ENCODE data around the gene ZNF75A.

ZNF75A gene

DNA sequence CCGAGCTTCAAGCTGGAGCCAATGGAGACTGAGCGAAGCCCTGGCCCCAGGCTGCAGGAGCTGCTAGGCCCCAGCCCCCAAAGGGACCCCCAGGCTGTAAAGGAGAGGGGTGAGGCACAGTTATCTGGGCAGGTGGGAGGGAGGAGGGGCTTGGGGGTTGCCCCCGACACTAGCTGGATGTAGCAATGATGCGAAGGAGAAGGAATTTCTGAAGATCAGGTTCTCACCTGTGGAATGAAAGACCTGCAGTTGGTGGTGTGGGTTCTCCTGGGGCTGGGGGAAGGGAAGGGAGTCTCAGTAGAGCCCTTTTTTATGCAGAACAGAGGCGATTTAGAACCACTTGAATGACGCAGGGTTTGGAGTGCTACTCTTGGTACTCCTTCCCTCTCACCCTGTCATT, 20.2 kb upstream of the ZNF75A start:
- DNase-seq (ENCODE audit: low spot score) = no peak

DNA sequence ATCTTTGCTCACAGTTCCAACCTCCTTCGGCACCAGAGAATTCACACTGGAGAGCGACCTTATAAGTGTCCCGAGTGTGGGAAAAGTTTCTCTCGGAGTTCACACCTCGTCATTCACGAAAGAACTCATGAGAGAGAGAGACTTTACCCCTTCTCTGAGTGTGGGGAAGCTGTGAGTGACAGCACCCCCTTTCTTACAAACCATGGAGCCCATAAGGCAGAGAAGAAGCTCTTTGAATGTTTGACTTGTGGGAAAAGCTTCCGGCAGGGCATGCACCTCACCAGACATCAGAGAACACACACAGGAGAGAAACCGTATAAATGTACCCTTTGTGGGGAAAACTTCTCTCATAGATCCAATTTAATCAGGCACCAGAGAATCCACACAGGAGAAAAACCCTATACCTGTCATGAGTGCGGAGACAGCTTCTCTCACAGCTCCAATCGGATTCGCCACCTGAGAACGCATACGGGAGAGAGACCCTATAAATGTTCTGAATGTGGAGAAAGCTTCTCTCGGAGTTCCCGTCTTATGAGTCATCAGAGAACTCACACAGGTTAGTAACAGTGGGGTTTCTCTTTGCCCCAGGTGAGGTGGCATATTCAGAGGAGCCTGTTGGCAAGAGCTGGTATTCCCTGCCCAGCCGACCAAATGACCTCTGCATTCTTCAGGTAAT, 15.2 kb upstream of the ZNF75A start:
- DNase-seq (ENCODE audit: low spot score) = no peak

DNA sequence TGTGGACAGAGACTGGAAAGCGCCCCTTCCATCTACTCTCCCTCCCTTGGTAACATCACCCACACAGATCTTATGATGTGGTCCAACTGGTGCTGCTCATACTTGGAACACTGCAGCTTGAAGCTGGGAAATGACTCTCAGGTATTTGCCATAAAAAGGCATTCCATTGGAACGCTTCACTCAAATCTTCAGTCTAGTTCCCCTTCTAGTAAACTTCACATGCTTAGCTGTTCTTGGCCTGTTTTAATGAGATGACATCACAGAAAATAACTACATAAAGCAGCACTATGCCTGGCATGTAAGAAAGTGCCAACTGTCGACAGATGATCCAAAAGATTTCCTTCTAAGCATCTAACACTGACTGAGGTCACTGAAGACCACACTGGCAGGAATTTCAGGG, 12.7 kb upstream of the ZNF75A start:
- DNase-seq (ENCODE audit: low spot score) = no peak

DNA sequence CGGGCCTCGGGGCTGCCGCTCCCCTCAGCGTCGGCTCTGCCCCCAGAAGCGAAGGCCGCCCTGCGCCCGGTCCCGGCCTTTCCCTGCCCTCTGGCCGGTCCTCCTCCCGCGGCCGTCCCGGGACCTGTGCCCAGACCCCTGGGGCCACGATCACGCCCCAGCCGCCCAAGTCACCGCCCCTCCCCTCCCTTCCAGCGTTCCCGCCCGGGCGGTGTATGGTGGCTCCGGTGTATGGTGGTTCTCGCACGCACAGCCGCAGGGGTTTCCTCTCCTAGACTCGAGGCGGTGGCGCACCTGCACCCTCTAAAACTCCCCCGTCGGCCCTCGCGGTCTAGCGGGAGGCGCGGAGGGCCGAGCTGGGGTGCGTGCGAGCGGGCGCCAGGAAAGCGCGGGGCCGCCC, 10.1 kb upstream of the ZNF75A start:
- DNase-seq (ENCODE audit: low spot score) = no peak

DNA sequence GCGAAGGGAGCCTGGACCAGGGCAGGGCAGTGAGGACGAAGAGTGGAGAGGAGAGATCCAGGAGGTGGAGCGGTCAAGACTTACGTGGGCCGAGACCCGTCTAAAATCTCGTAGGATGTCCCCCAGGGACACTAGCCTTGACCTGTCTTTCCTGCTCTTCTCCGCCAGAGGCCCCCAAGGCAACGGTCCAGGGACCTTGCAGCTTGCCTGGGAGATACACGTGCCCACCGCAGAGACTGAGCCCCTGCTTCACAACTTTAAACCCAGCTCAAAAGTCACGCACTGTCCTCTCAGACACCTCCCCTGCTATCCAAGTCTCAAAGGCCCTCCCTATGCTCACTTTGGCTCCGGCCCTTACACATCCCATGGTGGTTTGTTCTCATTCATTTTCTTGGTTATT, 9.5 kb upstream of the ZNF75A start:
- DNase-seq (ENCODE audit: low spot score) = no peak

DNA sequence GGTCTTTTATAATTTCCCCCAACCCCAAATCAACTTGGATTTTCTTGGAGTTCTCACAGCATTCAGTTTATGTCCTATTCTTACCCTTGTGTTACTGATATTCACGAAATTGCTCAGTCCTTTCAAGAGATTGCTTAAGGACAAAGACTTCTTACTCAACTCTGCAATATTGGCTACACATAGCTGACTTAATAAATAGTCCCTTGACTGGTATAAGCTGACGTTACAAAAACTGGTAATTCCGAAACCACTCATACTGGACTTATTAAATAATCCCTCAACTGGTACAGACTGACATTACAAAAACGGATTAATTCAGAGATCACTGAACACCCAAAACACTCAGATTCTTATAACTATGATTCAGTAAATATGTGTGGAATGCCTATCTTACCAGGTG, 927 bp upstream of the ZNF75A start:
- no peak for DNase-seq (ENCODE audit: low spot score)

DNA sequence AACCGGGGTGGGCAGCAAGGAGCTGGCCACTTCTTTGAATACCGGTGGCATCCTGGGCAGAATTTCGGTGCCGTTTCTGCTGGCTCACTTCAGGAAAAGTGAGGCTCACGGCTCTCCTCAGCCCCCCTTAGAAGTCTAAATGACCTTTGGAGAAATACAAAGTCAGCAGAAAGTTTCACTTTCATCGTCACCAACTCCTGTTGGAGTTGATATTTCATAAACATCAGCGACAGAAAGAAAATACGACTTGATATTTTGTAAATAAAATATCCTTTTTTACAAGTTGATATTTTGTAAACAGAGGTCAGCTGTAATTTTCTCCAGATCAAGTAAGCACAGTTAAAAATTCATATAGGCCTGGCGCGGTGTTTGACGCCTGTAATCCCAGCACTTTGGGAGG, 781 bp downstream of the ZNF75A start:
- DNase-seq (ENCODE audit: low spot score) = no peak

DNA sequence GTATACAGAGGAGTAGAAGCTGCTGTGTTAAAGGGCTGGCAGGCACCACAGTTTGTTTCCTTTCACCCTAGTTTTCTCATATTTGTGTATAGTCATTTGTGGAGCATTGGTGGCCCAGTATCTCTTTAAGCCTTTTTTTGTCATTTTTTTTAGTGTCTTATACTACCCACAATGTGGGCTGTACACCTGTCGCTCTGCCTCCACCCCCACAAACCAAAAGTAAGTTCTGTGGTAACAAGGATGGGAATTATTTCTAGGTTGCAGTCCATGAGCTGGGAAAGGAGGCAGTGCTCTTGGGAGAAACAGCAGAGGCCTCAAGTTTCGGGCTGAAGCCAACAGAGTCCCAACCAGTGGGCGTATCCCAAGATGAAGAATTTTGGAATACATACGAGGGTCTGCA, 6.2 kb downstream of the ZNF75A start:
- no peak for DNase-seq (ENCODE audit: low spot score)

DNA sequence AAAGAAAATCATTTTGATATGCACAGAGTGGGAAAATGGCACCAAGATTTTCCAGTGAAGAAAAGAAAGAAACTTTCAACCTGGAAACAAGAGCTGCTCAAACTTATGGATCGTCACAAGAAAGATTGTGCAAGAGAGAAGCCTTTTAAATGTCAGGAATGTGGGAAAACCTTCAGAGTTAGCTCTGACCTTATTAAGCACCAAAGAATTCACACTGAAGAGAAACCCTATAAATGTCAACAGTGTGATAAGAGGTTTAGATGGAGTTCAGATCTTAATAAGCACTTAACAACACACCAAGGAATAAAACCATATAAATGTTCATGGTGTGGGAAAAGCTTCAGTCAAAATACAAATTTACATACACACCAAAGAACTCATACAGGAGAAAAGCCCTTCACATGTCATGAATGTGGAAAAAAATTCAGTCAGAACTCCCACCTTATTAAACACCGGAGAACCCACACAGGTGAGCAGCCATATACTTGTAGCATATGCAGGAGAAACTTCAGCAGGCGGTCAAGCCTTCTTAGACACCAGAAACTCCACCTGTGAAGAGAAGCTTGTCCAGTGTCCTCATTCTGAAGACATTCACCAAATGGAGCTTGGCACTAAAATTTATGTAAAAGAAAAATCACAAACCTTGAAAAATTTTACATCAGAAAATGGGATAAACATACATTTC, 12.2 kb downstream of the ZNF75A start:
- no peak for DNase-seq (ENCODE audit: low spot score)

DNA sequence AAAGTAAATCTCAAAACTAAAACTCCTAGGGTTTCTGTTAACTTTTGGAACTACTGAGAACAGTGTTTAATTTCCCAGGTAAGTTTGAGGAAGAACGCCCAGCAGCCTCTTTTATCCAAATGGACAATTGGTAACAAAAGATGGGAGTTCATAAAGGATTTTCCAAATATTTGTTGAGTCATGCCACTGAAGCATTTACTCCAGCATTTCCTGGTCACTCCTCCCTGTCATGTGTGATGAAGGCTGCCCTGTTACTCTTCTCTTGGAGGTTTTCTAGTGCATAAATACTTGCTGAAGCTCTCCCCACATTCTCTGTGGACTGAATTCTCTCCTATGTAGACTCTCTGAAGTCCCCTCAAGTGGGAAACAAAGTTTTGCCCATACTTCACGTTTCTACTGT, 16.5 kb downstream of the ZNF75A start:
- no peak for DNase-seq (ENCODE audit: low spot score)

DNA sequence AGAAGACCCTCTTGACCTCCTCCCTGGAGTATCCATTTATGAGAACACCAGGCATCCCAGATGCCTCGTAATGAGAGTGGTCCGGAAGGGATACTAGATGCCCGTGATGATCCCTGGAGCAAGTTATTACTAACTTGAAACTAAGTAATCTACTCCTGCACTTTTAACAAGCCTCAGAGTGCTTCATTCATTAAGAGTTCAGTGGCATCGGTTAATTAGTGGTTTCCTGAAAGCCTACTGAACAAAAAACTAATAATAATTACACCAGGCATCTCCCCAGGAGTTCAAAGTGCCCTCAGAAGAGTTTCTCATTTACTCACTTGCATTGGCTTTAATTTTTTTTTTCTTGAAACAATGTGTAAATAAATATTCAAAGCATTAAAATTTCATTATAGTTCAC, 22.2 kb downstream of the ZNF75A start:
- no peak for DNase-seq (ENCODE audit: low spot score)

DNA sequence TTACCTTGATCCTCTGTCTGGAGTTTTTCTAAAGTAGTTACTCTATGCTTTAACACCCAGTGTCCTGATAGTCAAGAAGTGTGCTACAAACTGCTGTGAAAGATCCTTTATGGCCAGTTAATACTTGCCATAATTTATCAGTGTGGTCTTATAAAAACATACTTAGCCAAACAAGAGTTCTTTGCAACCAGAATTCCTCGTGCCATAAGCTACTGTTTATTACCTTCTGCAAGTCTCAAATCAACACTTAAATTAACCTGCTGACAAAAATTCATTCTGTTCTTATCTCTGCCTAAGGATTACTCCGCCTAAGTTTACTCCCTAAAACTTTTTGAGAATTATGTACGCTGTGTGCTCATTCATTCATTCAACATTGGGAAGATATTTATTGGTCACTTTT, 22.8 kb downstream of the ZNF75A start:
- no peak for DNase-seq (ENCODE audit: low spot score)

DNA sequence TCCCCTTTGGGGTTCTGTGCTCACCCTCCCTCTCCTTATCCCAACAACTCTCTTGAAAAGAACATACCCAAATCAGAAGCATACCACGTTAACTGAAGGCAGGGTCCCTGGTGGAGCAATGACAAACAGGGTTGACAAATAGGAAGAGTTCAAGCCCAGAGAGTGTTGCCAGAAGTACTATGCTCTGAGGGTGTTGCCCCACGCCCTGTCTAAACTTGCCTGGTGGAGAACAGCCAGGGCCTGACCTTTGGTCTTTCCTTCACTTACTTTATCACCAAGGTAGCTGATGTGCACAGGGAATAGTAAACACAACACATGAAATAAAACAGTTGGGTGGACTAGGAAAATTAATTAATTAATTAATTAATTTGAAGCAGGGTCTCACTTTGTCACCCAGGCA, 23.3 kb downstream of the ZNF75A start:
- DNase-seq (ENCODE audit: low spot score) = no peak

DNA sequence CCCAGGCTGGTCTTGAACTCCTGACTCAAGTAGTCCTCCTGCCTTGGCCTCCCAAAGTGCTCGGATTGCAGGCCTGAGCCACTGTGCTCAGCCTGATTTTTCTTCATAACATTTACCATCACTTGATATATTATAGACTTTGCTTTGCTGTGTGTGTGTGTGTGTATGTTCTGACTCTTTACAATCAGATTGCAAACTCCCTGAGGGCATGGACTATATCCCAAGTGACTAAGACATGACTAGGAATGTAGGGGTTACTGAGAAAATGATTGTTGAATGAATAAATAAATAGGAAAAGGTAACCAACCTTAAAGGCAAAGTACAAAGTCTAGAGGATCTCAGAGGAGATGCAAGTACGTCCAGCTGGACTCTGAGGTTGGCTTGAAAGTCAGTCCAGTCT, 40.7 kb downstream of the ZNF75A start:
- DNase-seq (ENCODE audit: low spot score) = no peak

DNA sequence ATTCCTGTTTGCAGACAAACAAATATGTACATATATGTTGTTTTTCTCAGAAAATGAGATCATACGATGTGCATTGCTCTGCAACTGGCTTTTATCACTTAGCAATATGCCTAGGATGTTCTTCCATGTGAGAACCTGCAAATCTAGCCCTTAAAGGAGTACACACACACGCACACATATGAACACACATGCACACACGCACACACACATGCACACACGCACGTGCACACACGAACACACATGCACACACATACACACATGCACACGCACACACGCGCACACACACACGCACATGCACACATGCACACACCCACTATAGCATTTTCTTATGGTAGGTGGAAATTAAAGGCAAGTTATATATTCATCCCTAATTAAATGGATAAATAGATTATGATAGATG, 42.3 kb downstream of the ZNF75A start:
- peak; percentile 9 for DNase-seq (ENCODE audit: low spot score)

DNA sequence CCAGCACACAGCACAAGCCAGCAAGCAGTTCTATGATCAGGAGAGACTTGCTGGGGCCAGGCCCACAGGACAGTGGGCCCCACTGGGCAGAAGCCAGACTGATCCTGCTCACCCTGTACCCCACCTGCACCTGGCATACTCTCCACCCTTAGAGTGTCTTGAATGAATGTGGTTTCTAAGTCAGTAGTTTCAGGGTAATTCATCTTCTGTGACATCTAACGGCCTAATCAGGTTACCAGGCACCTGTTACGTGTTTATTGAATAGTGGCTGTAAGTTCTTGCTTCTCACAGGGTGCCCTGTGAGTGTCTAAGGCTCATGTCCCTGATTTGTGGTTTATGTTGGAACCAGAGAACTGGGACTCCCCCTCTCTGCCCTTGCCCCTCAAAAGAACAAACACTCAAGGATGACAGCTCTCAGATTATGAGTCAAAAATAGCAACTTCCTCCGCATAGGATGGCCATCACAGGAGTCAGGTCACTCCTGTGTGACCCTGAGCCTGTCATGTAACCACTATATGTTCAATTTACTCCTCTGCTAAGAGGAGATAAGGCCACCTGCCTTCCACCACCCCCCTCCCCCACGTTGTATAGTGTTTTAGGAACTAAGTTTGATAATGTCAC, 43.4 kb downstream of the ZNF75A start:
- DNase-seq (ENCODE audit: low spot score) = peak; percentile 54

DNA sequence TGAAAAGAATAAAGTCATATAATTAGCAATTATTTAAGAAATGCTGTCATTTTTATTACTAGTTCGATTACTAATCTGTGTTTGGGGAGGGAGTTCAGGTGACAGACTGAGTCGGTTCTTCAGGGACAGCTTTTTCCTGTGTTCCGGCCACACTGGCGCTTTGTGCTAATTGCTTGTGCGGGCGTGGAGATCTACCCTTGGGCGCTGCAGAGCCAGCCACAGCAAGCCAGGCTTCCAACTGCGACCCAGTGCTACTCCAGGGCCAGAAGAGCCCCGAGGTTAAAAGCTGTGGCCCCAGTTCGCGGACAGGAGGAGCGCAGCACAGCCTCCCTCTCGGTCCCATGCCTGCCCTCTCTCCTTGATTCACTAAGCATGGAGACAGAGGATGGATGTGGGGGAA, 43.9 kb downstream of the ZNF75A start:
- peak; percentile 14 for DNase-seq (ENCODE audit: low spot score)

DNA sequence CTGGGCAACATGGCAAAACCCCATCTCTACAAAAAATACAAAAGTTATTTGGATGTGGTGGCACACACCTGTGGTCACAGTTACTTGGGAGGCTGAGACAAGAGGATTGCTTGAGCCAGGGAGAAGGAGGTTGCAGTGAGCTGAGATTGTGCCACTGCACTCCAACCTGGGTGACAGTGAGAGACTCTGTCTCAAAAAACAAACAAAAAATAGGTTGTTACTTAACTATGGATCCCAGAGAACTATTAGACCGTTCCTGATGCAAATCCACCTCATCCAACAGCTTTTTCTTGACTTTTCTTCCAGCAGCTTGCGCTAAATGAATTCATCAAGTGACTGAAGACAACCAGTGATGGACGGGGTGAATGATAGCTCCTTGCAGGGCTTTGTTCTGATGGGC, 50.3 kb downstream of the ZNF75A start, which contains the start of gene OR2C1:
OR2C1 (plus strand) TSS at position 301 of the 400 bp plus-strand sequence; CDS start at position 353, 52 bp downstream.
- DNase-seq (ENCODE audit: low spot score) = no peak

DNA sequence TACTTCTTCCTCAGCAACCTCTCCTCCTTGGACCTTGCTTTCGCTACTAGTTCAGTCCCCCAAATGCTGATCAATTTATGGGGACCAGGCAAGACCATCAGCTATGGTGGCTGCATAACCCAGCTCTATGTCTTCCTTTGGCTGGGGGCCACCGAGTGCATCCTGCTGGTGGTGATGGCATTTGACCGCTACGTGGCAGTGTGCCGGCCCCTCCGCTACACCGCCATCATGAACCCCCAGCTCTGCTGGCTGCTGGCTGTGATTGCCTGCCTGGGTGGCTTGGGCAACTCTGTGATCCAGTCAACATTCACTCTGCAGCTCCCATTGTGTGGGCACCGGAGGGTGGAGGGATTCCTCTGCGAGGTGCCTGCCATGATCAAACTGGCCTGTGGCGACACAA, 50.8 kb downstream of the ZNF75A start:
- DNase-seq (ENCODE audit: low spot score) = no peak

DNA sequence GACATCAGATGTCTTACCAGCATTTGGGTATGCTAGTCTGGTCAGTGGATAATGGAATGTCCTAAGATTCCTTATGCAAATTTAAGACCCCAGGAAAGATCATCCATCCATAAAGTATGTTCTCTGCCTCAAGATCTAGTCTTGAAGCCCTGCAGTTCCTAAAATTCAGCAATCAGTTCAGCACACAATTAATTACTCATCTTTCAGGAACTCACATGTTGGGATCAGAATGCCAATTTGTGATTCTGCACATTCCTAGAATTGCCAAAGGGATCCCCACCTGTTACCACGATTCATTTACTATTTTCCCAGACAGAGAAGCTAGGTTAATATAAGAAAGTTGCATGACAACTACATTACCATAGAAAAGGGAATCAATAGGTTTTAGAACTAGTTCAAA, 53.6 kb downstream of the ZNF75A start:
- no peak for DNase-seq (ENCODE audit: low spot score)

DNA sequence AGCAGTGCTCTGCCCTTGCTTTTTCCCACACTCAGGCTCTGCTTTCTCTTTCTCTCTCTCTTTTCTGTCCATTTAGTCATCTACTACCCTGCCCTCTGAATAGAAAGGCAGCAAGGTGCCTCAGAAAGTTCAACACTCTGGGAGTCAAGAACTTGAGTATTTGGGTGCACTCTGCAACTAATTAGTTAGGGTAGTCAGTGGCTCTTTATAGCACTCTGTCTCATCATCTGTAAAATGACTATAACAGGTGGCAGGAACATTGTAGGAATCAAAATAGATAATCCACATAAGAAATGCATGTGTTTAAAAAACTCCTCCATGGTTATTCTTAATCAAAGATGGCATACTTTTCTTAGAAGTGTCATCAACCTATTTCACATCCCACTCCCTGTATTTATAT, 57.6 kb downstream of the ZNF75A start:
- no peak for DNase-seq (ENCODE audit: low spot score)

DNA sequence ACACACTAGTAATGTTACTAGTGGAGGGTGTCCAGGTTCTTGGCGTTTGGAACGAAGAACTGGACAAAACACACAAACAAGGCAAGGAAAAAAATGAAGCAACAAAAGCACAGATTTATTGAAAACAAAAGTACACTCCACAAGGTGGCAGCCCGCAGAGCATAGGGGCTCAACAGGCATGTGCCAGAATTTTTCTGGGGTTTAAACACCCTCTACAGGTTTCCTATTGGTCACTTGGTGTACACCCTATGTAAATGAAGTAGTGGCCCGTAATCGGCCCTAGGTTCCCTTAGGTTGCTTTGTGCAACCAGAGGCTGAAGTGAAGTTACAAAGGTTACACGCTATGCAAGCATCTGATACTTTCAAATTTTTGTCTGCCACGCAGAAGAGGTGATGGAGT, 58.5 kb downstream of the ZNF75A start:
- DNase-seq (ENCODE audit: low spot score) = no peak

DNA sequence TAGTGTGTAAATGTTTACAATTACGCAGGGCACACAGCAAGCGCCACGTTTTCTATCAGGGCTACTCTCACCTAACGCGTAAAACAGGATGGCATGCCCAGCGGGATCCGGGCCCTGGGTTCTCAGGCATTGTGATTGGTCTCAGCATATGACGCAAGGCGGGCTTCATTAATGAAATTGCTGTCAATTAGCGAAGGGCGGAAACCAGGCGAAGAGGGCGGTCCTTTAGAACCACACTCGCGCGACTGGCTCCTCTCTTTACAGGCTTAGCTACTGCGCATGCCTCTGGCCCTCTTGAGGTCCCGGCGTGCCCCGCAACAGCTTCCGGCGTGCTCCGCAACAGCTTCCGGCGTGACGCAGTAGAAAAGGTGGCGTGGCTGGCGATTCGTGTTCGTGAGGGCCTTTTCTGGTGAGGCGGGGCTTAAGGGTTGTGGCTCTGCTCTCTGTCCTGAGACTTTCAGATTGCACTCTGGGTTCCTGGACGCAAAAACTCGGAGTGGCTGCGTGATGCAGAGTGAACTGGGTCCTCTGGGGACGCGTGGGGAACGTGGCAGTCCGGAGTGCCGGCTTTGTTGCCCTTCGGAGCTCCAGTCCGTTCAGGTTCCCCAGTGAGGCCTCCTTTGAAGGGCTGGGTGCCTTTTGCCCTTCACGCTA, 59.6 kb downstream of the ZNF75A start:
- DNase-seq (ENCODE audit: low spot score) = peak; percentile 99

Measured in SK-N-DZ (cell line).